MM.1S (cell line): Measurements from ENCODE around the gene GPRIN1.

Experiments
- DNase-seq: peaks from one replicate; pipeline ENCODE4 v3.0.0-alpha.2; 2015
- H2AFZ ChIP-seq: fragments of 300-600 bp; sonication (generic); 2 replicates; pipeline ENCODE4 v1.6.0; 2016; ENCODE audit warnings: antibody characterized with exemption, low read length
- H3F3A ChIP-seq: fragments of 300-600 bp; sonication (generic); 2 replicates; pipeline ENCODE4 v1.6.1; 2016; ENCODE audit warnings: mild to moderate bottlenecking, antibody characterized with exemption, low read length, moderate library complexity, mixed read lengths; ENCODE audit not compliant: insufficient read depth
- H3K27ac ChIP-seq: fragments of 300-600 bp; sonication (generic); 2 replicates; pipeline ENCODE4 v1.5.1; 2016; ENCODE audit warnings: mild to moderate bottlenecking, low read length
- H3K27me3 ChIP-seq: fragments of 300-600 bp; sonication (generic); replicated peaks from 2 replicates; pipeline ENCODE4 v1.6.0; 2016; ENCODE audit warnings: low read length; ENCODE audit not compliant: insufficient read depth
- H3K36me3 ChIP-seq: fragments of 300-600 bp; sonication (generic); replicated peaks from 2 replicates; pipeline ENCODE4 v1.6.1; 2016; ENCODE audit warnings: mild to moderate bottlenecking, low read length, mixed read lengths; ENCODE audit not compliant: insufficient read depth
- H3K4me1 ChIP-seq: fragments of 300-600 bp; sonication (generic); 2 replicates; pipeline ENCODE4 v1.6.1; 2016; ENCODE audit warnings: low read length, mixed read lengths
- H3K4me2 ChIP-seq: fragments of 300-600 bp; sonication (generic); 2 replicates; pipeline ENCODE4 v1.6.0; 2016; ENCODE audit warnings: low read depth, low read length
- H3K4me3 ChIP-seq: fragments of 300-600 bp; sonication (generic); 2 replicates; pipeline ENCODE4 v1.5.1; 2016; ENCODE audit warnings: low read length, mixed read lengths
- H3K79me2 ChIP-seq: fragments of 300-600 bp; sonication (generic); 2 replicates; pipeline ENCODE4 v1.6.1; 2016; ENCODE audit warnings: mixed run types, low read length, mixed read lengths
- H3K9ac ChIP-seq: fragments of 300-600 bp; sonication (generic); 2 replicates; pipeline ENCODE4 v1.6.1; 2016; ENCODE audit warnings: low read length, mixed read lengths
- H3K9me2 ChIP-seq: fragments of 300-600 bp; sonication (generic); replicated peaks from 2 replicates; pipeline ENCODE4 v1.6.1; 2016; ENCODE audit warnings: mild to moderate bottlenecking, low read length, mixed read lengths; ENCODE audit not compliant: insufficient read depth
- H3K9me3 ChIP-seq: fragments of 300-600 bp; sonication (generic); replicated peaks from 2 replicates; pipeline ENCODE4 v1.6.1; 2016; ENCODE audit warnings: mild to moderate bottlenecking, low read length, mixed read lengths; ENCODE audit not compliant: insufficient read depth
- H4K20me1 ChIP-seq: fragments of 300-600 bp; sonication (generic); 2 replicates; pipeline ENCODE4 v1.6.1; 2016; ENCODE audit warnings: mild to moderate bottlenecking, low read length, moderate library complexity, mixed read lengths; ENCODE audit not compliant: insufficient read depth
- EZH2 ChIP-seq: fragments of 300-600 bp; sonication (generic); optimal IDR thresholded peaks from 2 replicates; pipeline ENCODE3; 2017; ENCODE audit warnings: low read depth, mild to moderate bottlenecking, antibody characterized with exemption, low read length, mixed read lengths
- EZH2phosphoT487 ChIP-seq: fragments of 300-600 bp; sonication (generic); IDR thresholded peaks from 2 replicates; pipeline ENCODE4 v1.6.1; 2018; ENCODE audit warnings: antibody characterized with exemption, low read length
- TF ChIP-seq, protein P1 (sequence below): fragments of 300-600 bp; sonication (generic); IDR thresholded peaks from 2 replicates; pipeline ENCODE4 v1.5.1; 2016; ENCODE audit warnings: antibody characterized with exemption, low read length, mixed read lengths

GPRIN1 gene

DNA sequence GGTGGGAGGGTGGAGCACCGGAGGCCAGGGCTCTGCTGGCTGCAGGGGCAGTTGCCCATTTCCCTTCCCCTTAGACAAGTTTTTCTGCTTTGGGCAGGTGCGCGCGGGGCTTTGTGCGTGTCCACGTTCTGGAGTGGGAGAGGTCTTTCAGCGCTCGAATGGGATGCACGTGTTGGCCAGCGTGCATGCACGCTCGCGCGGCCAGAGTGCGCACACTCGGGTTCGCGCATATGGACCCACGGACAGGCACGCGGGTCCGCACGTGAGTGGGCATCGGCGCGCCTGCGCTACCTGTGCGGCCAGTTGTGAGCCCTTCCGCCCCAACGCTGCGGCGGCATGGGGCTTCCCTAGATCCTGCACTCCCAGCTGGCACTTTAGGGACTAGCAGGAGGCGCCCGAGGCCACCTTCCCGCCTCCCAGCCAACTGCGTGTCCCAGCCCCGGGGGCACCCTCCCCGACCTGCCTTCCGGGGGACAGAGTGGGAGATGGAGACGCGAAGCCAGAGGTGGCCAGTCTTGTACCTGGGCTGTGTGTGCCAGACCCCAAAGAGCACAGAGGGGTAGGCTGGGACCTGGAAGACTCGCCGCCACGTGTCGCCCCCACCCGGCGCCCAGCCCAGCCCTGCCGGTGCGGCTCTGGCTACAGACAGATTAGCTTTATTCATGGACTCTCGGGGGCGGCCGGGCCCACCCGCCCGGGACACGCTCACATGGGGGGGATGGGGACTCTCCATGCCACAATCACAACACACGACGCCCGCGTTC lies 9.8 kb upstream of the GPRIN1 start:
- Histone ChIP-seq H3K9ac (no peak overlapping the region), H3K27me3 (peaks cover 77% of the 10 kb centered on the region), H3K36me3 (no peaks in the 10 kb centered on the region), H3K4me3 (no peak overlapping the region), H3K9me3 (no peaks in the 10 kb centered on the region), H3K4me1 (no peaks in the 10 kb centered on the region), H2AFZ (no peak overlapping the region), H3K9me2 (no peaks in the 10 kb centered on the region), H3K4me2 (no peak overlapping the region), H3K27ac (no peak overlapping the region), H3F3A (no peaks in the 10 kb centered on the region), H3K79me2 (no peaks in the 10 kb centered on the region), H4K20me1 (no peaks in the 10 kb centered on the region)
- no peak for DNase-seq
- TF ChIP-seq, protein P1, sequence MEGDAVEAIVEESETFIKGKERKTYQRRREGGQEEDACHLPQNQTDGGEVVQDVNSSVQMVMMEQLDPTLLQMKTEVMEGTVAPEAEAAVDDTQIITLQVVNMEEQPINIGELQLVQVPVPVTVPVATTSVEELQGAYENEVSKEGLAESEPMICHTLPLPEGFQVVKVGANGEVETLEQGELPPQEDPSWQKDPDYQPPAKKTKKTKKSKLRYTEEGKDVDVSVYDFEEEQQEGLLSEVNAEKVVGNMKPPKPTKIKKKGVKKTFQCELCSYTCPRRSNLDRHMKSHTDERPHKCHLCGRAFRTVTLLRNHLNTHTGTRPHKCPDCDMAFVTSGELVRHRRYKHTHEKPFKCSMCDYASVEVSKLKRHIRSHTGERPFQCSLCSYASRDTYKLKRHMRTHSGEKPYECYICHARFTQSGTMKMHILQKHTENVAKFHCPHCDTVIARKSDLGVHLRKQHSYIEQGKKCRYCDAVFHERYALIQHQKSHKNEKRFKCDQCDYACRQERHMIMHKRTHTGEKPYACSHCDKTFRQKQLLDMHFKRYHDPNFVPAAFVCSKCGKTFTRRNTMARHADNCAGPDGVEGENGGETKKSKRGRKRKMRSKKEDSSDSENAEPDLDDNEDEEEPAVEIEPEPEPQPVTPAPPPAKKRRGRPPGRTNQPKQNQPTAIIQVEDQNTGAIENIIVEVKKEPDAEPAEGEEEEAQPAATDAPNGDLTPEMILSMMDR: no peak
- TF ChIP-seq EZH2 (no peak), EZH2phosphoT487 (no peak)

- H3K27me3 ChIP-seq: peaks cover 74% of the 10 kb centered on the region
- H3K36me3 ChIP-seq: no peaks in the 10 kb centered on the region
- H2AFZ ChIP-seq: no peak overlapping the region
- no peak overlapping the region for H3K27ac ChIP-seq
- H3K9ac ChIP-seq: no peak overlapping the region
- H4K20me1 ChIP-seq: no peaks in the 10 kb centered on the region
- no peaks in the 10 kb centered on the region for H3K79me2 ChIP-seq
- TF ChIP-seq EZH2phosphoT487 (no peak), EZH2 (no peak)
- TF ChIP-seq, protein P1: no peak
- DNase-seq: no peak
- no peaks in the 10 kb centered on the region for H3K9me2 ChIP-seq
- no peak overlapping the region for H3K4me3 ChIP-seq
- H3F3A ChIP-seq: no peaks in the 10 kb centered on the region
- H3K4me2 ChIP-seq: no peak overlapping the region
- H3K9me3 ChIP-seq: no peaks in the 10 kb centered on the region
- no peaks in the 10 kb centered on the region for H3K4me1 ChIP-seq
Observed at GRCh38 chr5:176619203-176619568, 9.2 kb upstream of the GPRIN1 start.

DNA sequence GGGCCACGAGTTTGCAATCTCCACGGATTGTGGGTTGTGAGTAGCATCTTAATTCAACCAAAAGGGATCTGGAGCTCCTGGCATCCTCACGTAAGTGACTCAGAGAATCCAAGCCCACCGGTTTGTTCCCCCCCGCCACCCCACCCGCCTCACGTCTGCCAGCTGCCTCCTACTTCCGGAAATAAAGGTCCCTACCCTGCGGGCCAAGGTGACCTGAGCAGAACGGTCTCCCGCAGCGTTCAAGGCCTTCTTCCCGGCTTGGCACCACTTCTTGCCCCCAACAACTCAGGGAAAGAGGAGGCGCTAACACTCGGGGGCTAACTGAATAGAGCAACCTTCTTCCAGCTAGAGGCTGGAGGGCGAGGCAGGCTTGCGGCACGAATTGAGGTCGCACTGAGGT lies 8.8 kb upstream of the GPRIN1 start:
- Histone ChIP-seq H3K9me2 (no peaks in the 10 kb centered on the region), H3K79me2 (no peaks in the 10 kb centered on the region), H3K27ac (no peak overlapping the region), H4K20me1 (no peaks in the 10 kb centered on the region), H3K4me1 (no peaks in the 10 kb centered on the region), H3K4me3 (no peak overlapping the region), H2AFZ (no peak overlapping the region), H3K4me2 (no peak overlapping the region), H3F3A (no peaks in the 10 kb centered on the region), H3K9ac (no peak overlapping the region), H3K27me3 (peaks cover 72% of the 10 kb centered on the region), H3K36me3 (no peaks in the 10 kb centered on the region), H3K9me3 (no peaks in the 10 kb centered on the region)
- no peak for DNase-seq
- TF ChIP-seq EZH2 (no peak), EZH2phosphoT487 (no peak)
- TF ChIP-seq, protein P1: no peak
